Heart left ventricle (tissue), 13 donors: ENCODE measurements around the gene SERPING1.

Experiments
- POLR2A ChIP-seq, 2 donors: fragments of 450-650 bp; IDR thresholded peaks; one replicate each; pipeline ENCODE4 v1.6.1; 2017; ENCODE audit warnings: antibody characterized with exemption in 2 of 2, mild to moderate bottlenecking in 2 of 2, moderate library complexity in 2 of 2
- TF ChIP-seq, protein P1 (sequence below), 12 donors: fragments of 200-600 bp; sonication (generic) in 4 of 12; IDR thresholded peaks; one replicate each; pipeline versions ENCODE4 v1.5.0 to v1.8.0; 2018 to 2022; ENCODE audit warnings: antibody characterized with exemption in 12 of 12, mild to moderate bottlenecking in 5 of 12
- donor health status: ischemic (EF 13 %, LVEDD 7.1; RV severe dilation, severe dysfunction).
- donor health status: DM: no; HTN: yes; CAD: no.
- donor health status: DM: no; HTN: no; CAD: no.
- donor health status: ischemic (EF 25% LVEDD 6.9; RV normal size, moderate dysfunction).
- donor health status: ischemic (EF 25% LVEDD 5.7; RV mildly dilated, moderate dysfunction).
- donor health status: ischemic (EF 35%, LVEDD 5.7; RV mildly dilated, moderate dysfunction).
- donor health status: nonischemic (EF 11% LVEDD 7.7; RV severe dilation, severe dysfunction).
- donor health status: DM: yes; HTN: yes; CAD: no.
- donor health status: PGD.
- donor health status: ischemic (EF 29% LVEDD 5.4; RV normal size, mild dysfunction).
- donor health status: nonischemic (EF 23%, LVEDD 6.1; RV moderate dilation, normal function).

DNA sequence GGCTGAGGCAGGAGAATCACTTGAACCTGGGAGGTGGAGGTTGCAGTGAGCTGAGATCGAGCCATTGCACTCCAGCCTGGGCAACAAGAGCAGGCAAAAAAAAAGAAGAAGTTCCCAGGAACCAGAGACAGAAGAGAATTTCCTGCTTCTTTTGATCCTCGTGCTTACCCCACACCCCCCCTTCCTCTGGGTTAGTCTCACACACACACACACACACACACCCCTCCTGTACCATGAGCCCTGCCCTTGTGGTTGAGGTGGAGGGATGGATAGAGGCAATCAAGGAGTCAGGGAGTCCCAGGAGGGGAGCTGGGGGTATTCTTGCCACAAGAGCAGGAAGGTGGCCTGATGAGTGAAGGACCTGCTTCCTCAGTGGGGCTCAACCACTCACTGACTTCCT is 25.9 kb upstream of the SERPING1 start:
- TF ChIP-seq, protein P1, sequence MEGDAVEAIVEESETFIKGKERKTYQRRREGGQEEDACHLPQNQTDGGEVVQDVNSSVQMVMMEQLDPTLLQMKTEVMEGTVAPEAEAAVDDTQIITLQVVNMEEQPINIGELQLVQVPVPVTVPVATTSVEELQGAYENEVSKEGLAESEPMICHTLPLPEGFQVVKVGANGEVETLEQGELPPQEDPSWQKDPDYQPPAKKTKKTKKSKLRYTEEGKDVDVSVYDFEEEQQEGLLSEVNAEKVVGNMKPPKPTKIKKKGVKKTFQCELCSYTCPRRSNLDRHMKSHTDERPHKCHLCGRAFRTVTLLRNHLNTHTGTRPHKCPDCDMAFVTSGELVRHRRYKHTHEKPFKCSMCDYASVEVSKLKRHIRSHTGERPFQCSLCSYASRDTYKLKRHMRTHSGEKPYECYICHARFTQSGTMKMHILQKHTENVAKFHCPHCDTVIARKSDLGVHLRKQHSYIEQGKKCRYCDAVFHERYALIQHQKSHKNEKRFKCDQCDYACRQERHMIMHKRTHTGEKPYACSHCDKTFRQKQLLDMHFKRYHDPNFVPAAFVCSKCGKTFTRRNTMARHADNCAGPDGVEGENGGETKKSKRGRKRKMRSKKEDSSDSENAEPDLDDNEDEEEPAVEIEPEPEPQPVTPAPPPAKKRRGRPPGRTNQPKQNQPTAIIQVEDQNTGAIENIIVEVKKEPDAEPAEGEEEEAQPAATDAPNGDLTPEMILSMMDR (IDR thresholded peaks at IDR 0.05): no peak
- no peak for TF ChIP-seq POLR2A (IDR thresholded peaks at IDR 0.05)
